Fibroblast of skin of back (primary cell): ENCODE data around the gene C1QTNF8.
"Not testable (repeated sequence)": the region's sequence is repeated elsewhere in the genome, so short reads cannot be mapped to it uniquely, and the experiment has no call there.

Experiments used
- DNase-seq: peaks from one replicate; pipeline ENCODE4 v3.0.0-alpha.2; 2013

C1QTNF8 gene

DNA sequence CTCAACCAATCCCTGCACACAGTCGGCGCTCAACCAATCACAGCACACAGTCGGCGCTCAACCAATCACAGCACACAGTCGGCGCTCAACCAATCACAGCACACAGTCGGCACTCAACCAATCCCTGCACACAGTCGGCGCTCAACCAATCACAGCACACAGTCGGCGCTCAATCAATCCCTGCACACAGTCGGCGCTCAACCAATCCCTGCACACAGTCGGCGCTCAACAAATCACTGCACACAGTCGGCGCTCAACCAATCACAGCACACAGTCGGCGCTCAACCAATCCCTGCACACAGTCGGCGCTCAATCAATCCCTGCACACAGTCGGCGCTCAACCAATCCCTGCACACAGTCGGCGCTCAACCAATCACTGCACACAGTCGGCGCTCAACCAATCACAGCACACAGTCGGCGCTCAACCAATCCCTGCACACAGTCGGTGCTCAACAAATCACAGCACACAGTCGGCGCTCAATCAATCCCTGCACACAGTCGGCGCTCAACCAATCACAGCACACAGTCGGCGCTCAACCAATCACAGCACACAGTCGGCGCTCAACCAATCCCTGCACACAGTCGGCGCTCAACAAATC, 3.3 kb downstream of the C1QTNF8 start:
- not testable (repeated sequence) for DNase-seq

DNA sequence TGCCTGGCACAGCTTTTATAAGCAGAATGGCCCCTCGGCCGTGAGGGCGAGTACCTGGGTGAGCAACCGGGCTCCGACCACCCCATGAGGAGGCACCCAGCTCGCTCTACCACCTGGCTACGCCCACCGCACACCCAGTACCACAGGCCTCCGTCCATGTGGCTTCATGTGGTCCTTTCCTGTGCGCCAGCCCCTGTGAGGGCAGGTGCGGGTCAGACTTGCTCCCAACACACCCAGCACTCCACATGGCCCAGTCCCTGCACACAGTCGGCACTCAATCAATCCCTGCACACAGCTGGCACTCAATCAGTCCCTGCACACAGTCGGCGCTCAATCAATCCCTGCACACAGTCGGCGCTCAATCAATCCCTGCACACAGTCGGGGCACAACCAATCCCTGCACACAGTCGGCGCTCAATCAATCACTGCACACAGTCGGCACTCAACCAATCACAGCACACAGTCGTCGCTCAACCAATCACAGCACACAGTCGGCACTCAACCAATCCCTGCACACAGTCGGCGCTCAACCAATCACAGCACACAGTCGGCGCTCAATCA, 4.0 kb downstream of the C1QTNF8 start:
- DNase-seq: no peak

DNA sequence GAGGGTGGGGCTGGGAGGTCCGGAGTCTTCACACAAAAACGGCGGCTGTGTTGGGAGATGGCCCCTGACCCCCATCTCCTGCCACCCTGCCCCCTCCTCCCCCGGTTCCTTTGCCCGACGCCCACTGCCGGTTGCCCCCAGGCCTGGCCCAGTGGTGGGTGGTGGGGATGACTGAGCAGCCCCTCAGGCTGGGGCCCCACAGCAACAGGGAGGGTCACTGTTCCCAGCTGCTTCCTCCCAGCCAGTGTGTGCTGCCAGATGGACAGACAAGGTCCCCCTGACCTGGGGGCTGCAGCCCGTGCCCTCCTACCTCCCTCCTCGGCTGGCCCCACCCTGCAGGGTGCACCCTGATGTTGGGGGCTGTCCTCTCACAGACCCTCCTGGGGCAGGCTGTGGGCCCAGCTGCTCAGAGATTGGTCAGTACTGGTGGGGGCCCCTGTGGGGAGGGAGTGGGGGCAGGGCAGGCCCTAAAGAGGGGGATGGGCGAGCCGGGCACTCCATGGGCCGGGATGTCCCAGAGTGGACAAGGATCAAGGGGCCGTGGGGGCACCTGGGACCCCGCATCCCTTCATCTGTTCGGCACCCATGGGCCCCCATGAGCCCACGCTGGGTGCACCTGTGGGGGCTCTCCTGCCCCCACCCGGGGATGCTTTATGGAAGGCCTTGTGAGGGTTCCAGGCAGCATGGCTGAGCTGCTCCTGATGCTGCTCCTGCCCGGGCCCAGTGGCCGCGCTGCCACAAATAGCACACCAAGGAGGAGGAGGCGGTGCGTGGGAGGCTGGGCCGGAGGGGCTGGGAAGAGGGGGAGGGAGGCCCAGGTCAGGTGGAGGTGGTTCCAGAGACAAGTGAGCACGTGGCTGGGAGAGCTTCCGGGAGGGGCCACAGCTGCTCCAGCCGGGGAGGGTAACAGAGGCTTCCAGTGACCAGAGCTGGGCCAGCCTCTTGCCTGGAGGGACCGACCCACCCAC, 5.1 kb downstream of the C1QTNF8 start:
- no peak for DNase-seq

DNA sequence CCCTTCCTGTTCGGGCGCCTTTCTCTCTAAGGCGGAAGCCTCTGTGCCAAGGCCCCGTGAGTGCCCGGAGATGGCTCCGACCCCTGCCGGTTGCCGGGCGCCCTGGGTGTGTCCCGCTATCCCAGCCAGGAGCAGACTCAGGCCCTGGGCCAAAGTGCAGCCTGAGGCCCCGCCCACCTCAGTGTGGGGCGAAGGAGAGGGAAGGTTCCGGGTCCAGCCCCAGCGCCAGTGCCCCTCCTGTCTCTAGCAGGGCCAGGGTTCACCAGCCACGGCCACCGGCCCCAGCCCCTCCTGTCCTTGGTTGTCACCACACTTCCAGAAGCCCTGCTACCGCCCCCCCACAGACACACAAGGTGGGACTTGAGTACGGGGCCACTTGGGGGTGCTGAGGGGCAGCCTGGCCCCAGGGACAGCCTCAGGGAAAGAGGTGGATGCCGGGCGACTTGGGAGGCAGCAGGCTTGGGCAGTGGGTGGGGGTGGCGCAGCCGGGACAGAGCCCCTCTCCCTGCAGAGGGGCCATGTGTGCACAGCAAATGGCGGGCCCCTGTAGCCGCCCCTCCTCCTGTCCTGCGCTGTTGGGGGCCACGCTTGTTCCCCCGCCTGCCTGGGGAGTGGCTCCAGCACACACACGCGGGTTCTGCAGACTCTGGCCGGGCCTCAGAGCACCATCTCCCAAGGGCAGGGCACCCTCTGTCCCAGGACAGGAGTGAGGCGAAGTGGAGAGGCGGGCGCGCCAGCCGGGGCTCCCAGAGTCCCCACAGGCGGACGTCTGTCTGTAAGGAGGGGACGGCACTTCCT, 6.0 kb downstream of the C1QTNF8 start:
- DNase-seq: no peak

DNA sequence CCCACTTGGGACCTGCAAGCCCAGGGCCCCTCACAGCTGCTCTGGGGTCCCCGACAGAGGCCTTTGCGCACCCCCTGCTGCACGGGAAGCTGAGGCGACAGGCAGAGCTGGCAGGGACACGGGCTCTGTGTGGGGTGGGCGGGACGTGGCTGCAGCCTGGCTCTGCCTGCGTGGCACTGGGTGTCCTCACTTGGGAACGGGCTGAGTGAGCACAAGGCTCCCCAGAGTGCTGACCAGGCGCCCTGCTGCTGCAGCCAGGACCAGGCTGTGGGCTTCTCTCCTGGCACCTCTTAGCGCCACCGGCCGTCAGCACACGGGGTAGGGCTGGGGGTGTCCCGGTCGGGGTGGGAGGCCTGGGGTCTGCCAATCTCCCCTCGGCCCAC, 6.6 kb downstream of the C1QTNF8 start:
- no peak for DNase-seq

DNA sequence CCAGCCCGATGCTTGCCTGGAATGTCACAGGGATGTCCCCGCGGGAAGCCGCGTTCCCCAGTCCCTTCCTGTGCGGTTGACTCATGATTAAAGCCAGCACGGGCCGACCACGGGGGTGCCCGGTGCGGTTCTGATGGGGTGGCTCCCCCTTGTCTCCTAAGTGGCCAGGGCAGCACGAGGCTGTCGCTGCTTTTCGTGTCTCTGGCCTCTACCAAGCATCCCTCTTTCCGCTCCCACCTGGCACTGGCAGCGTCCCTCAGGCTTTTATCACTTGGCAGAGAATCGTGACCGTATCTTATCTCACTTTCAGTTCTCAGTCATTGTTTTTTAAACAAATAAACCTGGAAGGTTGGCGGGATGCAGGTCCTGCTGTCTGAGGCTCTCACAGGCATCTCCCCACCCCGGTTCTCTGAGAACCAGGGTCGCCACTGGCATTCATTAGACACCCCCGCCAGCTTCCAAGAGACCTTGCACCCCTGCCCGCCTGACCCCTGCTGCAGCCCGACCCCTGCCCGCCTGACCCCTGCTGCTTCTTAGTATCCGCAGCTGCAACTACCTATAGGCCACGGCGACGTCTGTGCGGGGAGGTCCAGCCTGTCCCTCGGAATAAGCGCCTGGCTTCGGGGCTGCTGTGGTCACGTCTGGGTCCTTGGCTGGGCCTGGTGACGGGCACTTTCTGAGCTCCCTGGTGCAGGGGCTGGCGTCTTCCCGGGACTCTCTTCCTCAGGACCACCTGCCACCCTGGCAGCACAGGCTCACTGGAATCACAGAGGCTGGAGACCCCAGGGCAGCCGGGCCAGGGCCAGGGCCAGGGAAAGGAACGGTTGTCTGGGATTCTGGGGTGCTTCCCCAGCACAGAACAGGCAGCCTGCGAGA, 7.5 kb downstream of the C1QTNF8 start:
- DNase-seq: peak; percentile 27

DNA sequence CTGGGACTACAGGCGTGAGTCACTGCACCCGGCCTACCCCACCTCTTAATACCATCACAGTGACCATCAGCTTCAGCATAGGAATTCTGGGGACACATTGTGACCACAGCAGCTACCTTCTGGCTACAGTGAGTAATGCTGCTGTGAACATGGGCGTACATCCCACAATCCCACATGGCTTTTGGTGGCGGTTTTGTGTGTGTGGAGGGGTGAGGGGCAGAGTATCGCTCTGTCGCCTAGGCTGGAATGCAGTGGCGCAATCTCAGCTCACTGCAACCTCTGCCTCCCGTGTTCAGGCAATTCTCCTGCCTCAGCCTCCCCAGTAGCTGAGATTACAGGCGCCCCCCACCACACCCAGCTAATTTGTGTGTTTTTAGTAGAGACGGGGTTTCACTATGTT, 9.6 kb downstream of the C1QTNF8 start:
- DNase-seq: not testable (repeated sequence)

DNA sequence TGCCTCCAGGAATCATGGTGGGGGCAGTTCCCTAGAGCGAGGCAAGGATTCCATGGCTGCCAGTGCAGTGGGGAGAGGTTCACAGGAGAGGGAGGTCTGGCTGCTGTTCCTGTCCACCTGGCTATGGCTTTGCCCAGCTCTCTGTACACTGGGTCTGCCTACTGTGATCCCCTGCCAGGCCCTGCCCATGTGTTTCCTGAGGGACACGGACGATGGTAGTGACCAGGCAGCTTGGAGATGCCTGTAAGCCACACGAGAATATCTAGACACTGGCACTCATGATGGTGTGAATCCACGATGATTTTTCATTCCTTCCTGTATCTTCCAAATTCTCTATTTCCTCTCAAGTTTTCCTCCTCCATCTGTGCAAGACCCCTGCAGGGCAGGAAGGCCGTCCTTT, 11.1 kb downstream of the C1QTNF8 start:
- DNase-seq: no peak

DNA sequence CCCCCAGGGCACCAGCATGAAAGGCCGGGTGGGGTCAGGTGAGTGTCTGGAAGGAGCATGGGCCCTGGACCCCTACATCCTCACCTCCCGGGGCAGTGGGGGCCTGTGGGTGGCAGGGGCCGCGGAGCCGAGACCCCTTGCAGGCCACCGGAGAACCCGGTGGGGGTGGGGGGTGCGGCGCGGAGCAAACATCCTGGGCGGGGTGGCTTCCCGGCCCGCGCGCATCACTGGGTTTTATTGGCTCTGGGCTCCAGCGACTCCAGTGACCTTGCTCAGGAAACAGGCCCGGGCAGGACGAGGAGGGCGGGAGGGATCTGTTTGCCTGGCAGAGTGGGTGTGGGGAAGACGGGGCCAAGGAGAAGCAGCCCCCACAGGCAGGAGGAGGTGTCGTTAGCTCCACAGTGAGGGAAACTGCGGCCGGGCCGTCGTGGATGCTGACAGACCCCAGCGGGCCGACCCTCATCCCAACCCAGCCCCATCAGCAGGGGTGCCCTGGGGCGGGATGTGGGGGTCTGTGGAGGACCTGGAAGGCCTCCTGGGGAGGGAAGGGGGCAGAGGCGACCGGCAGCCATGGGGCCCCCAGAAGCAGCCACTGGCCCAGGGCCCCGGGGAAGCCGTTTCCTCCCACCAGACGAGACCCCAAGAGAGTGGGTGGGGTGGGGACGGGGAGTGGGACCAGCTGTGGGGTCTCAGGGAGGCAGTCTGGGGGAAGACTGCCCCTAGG, 12.9 kb downstream of the C1QTNF8 start:
- DNase-seq: no peak

DNA sequence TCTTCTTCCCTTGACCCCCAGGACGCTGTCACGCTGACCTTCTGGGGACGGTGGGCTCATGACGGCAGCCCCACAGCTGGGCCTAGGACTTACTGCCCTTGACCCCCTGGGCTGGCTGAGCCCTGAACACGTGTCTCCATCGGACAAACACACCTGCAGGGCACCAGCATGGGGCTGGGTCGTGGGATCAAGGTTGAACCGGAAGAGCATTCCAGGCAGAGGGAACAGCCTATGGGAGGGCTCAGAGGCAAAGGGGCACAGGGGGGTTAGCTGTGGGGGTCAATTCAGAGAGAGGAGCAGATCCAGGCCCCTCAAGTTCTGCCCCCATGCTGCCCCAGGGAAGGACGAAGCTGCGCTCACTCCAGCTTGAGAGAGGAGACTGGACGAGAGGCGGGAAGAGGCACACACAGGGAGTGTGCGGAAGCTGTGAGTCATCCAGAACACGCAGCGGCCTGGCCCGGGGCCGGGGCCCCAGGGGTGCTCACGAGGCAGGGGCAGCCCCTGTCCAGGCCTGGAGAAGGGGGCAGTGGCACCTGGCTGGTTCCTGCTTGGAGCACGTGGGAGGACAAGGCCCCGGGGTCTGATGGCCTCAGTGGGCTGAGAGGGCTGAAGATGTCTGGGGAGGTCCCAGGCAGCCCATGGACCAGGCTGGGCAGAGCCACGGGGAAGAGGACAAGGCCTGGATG, 13.6 kb downstream of the C1QTNF8 start:
- no peak for DNase-seq

DNA sequence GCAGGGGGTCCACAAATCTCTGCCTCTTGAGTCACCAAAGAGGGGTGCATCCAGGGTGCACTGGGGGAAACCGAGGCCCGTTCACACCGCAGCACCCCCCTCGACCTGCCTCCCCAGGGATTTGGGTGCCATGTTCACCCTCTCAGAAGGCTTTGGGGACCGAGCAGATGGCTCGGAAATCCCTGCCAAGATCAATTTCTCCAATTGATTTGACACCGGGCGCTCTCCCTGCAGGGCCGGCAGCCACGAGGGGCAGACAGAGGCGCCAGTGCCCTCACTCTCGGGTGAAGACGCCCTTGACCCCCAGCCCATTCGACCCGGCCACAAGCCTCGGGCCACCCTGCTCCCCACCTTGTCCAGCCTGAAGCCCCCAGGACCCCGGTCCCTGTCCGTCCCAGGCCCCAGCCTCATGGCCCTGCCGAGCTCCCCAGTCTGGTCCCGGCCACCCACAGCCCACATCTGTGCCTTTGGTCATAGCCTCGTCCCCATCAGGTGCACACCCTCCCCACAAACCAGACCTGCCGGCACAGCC, 14.2 kb downstream of the C1QTNF8 start:
- no peak for DNase-seq

DNA sequence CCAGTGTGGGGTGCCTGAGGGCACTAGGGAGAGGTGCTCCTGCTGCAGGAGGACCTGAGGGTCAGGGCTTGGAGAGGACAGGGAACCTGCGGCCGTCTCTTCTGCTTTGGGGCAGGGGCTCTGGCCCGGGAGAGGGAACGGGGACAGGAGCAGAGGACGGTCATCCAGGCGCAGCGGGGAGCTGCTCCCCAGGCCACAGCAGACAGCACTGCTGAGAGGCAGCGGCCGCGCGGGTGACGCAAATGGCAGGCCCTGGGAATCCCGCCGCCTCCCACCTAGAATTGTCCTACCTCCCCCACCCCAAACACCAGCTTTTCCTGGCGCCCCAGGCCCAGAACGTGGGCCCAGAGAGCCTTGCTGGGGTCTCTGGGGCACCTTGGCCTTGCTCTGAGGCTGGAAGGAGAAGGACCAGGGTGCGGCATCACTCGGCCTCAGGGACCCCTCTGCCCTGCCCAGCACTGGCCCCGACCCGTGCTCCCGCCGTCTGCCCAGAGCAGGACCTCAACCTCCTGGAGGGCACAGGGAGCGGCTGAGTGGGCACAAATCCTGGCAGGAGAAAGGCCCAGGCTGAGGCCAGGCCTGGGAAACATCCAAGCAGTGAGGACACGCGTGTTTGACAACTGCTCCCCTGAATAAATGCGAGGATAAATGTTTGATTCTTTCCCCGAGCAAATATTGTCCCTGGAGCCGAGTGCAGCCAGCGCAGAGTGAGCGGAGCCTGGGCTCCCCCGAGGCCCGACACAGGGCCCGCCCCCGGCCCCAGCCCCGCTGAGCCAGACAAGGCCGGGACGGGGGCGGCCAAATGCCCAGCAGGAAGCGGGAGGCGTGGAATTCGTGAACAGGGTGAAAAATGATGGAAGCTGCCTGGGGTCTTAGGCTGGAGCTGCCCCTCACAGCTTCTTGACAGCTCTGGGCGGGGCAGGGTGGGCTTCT, 15.0 kb downstream of the C1QTNF8 start:
- no peak for DNase-seq

DNA sequence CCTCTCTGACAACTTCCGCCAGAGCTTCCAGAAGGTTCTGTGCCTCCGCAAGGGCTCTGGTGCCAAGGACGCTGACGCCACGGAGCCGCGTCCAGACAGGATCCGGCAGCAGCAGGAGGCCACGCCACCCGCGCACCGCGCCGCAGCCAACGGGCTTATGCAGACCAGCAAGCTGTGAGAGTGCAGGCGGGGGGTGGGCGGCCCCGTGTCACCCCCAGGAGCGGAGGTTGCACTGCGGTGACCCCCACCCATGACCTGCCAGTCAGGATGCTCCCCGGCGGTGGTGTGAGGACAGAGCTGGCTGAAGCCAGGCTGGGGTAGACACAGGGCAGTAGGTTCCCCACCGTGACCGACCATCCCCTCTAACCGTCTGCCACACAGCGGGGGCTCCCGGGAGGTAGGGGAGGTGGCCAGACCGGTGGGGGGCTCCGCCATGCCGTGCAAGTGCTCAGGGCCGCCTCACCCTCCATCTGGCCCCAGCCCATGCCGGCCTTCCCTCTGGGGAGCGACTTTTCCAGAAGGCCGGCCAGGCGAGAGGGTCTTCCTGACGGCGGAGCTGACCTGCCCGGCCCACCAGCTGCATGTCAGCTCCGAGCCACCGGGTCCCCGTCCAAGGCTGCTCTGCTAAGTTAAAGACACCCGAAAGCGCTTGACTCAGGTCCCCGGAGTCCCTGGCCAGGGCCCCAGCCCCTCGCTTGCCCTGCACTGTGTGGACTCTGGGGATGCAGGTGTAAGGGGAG, 16.1 kb downstream of the C1QTNF8 start:
- DNase-seq: no peak

DNA sequence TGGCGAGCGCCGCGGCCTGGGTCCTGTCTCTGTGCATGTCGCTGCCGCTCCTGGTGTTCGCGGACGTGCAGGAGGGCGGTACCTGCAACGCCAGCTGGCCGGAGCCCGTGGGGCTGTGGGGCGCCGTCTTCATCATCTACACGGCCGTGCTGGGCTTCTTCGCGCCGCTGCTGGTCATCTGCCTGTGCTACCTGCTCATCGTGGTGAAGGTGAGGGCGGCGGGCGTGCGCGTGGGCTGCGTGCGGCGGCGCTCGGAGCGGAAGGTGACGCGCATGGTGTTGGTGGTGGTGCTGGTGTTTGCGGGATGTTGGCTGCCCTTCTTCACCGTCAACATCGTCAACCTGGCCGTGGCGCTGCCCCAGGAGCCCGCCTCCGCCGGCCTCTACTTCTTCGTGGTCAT, 16.7 kb downstream of the C1QTNF8 start:
- DNase-seq: no peak

DNA sequence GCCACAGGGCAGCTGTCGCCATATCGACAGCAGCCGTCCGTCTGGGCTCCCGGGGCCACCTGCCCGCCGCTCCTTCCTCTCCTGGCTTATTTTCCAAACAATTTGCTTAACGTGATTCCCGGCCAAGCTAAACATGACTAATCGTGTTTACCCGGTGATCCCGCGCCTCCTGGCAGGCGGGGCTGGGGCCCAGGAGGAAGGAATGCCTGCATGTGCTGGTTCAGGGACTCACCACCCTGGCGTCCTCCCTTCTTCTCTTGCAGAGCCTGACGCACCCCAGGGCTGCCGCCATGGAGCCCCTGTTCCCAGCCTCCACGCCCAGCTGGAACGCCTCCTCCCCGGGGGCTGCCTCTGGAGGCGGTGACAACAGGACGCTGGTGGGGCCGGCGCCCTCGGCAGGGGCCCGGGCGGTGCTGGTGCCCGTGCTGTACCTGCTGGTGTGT, 17.4 kb downstream of the C1QTNF8 start:
- peak; percentile 15 for DNase-seq

DNA sequence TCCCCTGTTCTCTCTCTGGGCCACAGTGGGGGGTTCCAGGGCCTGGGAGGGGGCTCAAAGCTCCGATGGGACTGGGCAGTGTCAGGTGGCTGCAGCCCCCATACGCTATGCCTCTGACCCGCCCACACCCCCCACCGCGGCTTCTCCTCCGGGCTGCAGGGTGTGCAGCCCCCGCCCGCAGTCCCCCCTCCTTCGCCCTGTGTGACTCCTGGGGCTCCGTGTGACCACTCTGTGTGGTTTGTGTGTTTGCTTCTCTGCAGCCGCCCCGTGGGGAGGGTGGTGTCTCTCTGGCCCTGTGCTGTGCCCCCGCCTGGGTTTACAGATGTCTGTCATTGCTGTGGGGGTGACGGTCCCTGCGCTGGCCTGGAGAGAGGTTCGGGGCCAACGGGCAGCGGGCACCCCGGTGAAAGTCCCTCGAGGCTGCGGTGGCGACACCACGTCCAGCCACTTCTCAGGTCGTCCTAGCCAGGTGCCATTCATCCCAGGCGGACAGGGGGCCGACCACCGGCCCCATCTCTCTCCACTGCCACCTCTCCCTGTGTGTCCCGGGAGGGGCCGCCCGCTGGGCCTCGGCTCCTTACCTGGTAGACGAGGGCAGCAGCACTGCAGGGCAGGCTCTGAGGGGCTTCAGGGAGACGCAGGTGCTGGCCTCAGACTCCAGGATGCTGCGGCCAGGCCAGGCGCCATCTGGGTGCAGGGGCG, 18.0 kb downstream of the C1QTNF8 start:
- no peak for DNase-seq

DNA sequence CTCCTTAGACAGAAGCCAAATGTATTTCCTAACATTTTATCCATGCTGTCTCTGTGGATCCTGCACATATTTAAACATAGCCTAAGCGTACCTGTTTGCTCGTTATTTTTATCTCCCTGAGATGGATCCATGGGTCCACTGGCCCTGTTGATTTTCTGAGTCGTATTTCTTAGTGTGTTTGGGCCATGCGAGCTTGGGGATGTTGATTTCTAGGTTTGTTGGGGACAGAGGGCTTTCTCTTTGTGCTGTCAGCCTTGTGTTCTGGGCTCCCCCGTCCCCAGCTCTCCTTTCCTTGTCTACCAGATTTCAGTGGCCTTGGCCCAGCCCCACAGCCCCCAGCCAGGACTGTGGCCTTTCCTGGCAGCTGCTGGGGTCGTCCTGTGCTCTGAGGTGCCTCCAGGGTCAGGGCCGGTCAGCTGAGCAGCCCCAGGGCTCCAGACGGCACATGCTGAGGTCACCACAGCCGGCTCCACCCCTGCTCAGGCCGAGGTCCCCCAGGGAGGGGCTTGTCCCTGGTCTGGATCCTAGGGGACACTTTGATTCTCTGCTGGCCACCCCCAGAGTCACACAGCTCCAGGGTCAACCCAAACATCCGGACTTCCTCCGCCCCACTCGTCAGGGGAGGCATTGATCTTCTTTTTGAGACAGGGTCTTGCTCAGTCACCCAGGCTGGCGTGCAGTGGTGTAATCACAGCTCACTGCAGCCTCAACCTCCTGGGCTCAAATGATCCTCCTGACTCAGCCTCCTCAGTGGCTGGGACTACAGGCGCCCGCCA, 19.1 kb downstream of the C1QTNF8 start:
- no peak for DNase-seq
